Astrocyte of the spinal cord (primary cell): ENCODE results near the gene LRP8.

Experiments used
- DNase-seq: peaks from one replicate; pipeline ENCODE4 v3.0.0; 2011; ENCODE audit warnings: low read depth, low spot score
- H3K4me3 ChIP-seq: 2 replicates; pipeline ENCODE4 v1.5.1; 2011; ENCODE audit warnings: low read depth, mild to moderate bottlenecking, low read length, moderate library complexity
- CTCF ChIP-seq: IDR thresholded peaks from 2 replicates; pipeline ENCODE4 v1.5.1; 2012; ENCODE audit warnings: low read depth, mild to moderate bottlenecking, low read length, inconsistent platforms
- in situ Hi-C: cut with HindIII; loops from 2 replicates; pipeline ENCODE4 v1.10.0; 2017; ENCODE audit warnings: low sequenced_read_pairs

The LRP8 gene

GRCh38 chr1:53330819-53331218 lies 2.9 kb upstream of the LRP8 start:
- TF ChIP-seq CTCF: no peak
- in situ Hi-C loops: no loop called here
- no peak overlapping the region for H3K4me3 ChIP-seq
- no peak for DNase-seq

- in situ Hi-C loops: no loop called here
- no peak overlapping the region for H3K4me3 ChIP-seq
- peak; percentile 5 for TF ChIP-seq CTCF
- DNase-seq: no peak
Observed at GRCh38 chr1:53328541-53329499, 950 bp upstream of the LRP8 start.

GRCh38 chr1:53327182-53327913 lies 522 bp downstream of the LRP8 start:
- H3K4me3 ChIP-seq: peak overlapping the region; percentile 68
- in situ Hi-C loops: no loop called here
- TF ChIP-seq CTCF: no peak
- DNase-seq: peak; percentile 20

- H3K4me3 ChIP-seq: peak overlapping the region; percentile 68
- TF ChIP-seq CTCF: no peak
- no peak for DNase-seq
- in situ Hi-C loops: no loop called here
Observed at GRCh38 chr1:53326598-53327181, 1.2 kb downstream of the LRP8 start.

GRCh38 chr1:53326088-53326597 lies 1.7 kb downstream of the LRP8 start:
- no peak for TF ChIP-seq CTCF
- peak; percentile 95 for DNase-seq
- in situ Hi-C loops: no loop called here
- peak overlapping the region; percentile 68 for H3K4me3 ChIP-seq

- TF ChIP-seq CTCF: no peak
- H3K4me3 ChIP-seq: peak overlapping the region; percentile 68
- in situ Hi-C loops: no loop called here
- no peak for DNase-seq
Observed at GRCh38 chr1:53325326-53326087, 2.4 kb downstream of the LRP8 start.
